Activated CD4-positive, alpha-beta T cell treated with anti-CD3 and anti-CD28 coated beads, Interleukin-2, amount 50 U/mL, for 16 hours (primary cell): Measurements from ENCODE around the gene NACC1.
"Not testable (repeated sequence)": the region's sequence is repeated elsewhere in the genome, so short reads cannot be mapped to it uniquely, and the experiment has no call there.

ENCODE experiments used
- DNase-seq: peaks from one replicate; pipeline ENCODE4 v3.0.0-alpha.2; 2020

The NACC1 gene

DNA sequence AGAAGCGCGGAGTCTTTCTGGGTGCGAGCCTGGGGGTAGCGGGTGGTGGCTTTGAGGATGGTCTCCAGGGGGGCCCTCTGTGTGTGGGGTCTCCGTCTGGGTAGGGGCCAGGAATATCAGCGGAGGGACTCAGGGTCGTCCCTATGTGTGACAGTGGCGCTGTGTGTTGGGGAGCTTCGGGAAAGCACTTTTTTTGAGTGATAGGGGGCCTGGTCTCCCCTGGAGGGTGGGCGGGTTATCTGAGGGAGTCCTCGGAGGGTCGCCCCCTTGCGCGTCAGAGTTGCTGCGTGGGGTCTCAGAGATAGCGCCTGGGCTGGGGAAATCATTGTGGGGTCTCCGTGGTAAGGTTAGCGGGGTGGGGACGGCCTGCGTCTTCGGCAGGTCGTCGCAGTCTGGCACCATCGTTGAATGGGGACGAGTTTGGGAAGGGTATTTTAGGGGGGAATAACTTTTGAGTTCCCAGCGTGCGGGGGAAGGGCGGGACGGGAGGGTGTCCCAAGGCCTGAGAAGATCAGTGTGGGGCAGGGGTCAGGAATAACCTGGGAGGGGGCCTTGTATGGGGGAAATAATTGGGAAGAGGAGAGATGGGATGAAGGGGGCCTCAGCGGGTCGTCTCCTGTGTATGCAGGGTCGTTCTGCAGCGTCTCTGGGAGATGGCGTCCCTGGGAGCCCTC lies 33.0 kb downstream of the NACC1 start:
- DNase-seq = peak; percentile 20

DNA sequence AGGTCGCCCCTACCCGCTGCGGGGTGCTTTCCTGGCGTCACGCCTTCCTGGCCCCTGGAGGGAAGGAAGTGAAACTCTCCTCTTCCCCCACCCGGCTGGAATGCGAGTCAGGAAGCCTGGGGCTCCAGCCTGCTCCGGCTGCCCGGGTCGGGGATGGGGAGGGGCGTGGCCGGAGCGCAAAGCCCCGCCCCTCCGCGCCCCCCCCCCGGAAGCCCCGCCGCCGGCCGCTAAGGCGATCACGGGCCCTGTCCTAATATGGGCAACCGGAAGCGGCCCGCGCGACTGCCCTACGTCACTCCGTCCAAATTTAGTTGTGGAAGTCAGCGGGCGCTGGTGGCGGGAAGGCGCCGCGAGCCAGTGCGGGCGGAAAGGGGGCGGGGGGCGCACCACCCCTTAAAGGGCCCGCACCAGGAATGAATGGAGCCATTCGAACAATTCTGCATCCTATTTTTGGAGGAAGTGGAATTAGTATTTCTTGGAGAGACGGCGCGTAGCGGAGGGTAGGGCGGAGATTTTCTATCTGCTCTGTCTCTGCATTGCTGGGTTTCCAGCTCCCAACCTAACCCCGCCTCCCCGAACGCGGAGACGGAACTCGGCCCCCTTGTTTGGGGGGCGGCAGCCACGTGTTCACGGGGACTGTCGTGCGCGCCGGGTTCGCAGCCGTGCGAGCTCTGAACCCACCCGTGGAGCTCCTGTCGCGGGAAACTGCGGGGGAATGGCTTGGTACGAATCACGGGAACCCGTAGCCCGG lies 33.7 kb downstream of the NACC1 start:
- peak; percentile 97 for DNase-seq

DNA sequence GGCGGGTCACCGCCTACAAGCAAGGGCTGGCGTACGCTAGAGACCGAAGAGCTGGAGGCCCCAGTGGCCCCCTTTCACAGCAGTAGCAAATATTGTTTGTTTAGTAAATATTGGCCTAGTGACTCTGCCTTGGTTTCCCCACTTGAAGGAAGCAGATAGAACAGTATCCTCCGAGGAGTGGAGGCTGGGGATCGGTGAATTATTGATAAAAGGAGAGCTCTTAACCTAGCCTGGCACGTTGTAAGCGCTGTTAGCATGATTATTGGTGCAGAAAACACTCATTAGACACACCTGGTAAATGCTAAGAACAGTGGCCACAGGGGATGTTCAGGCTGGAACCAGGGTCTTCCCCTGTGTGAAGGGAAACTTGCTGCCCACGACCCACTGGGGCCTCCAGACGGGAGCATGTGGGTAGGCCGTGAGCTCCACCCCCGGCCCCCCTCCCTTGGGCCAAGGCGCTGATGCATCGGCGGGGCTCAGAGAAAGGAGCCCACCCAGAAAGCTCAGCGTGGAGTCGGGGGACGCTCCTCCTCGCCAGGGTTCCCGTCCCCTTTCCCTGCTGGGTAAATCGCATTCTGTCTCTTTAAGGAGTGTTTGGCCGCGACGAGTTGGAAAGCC lies 34.4 kb downstream of the NACC1 start:
- no peak for DNase-seq

DNA sequence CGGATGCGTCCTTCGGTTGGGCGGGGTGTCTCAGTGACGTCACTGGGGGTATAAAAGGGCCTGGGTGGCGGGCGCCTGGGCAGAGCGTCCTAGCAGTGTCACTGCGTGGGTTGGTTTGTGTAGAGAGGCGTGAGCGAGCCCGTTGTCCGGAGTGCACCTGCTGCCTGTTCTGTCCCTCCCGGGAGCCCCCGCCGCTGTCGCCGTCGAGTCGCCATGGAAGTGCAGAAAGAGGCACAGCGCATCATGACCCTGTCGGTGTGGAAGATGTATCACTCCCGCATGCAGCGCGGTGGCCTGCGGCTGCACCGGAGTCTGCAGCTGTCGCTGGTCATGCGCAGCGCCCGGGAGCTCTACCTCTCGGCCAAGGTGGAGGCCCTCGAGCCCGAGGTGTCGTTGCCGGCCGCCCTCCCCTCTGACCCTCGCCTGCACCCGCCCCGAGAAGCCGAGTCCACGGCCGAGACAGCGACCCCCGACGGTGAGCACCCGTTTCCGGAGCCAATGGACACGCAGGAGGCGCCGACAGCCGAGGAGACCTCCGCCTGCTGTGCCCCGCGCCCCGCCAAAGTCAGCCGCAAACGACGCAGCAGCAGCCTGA lies 35.0 kb downstream of the NACC1 start:
- DNase-seq = peak; percentile 98

DNA sequence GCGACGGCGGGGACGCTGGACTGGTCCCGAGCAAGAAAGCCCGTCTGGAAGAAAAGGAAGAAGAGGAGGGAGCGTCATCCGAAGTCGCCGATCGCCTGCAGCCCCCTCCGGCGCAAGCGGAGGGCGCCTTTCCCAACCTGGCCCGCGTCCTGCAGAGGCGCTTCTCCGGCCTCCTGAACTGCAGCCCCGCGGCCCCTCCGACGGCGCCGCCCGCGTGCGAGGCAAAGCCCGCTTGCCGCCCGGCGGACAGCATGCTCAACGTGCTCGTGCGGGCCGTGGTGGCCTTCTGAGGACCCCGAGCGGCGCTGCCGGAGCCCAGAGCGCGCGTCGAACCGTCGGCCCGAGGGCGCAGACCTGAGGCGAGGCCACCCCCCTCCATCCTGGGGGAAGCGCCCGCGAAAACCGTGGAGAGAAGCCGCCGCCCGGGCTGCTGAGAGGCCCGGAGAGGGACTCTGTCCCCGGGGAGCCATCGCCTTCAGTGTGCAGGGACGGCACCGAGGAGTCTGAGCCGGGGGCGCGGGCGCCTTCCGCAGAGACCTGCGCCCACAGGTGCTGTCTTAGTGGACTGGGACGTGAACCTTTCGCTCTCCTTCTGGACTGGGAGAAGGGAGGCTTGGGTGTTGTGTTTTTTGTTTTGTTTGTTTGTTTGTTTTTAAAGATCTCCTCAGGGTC lies 35.6 kb downstream of the NACC1 start:
- DNase-seq = peak; percentile 45

DNA sequence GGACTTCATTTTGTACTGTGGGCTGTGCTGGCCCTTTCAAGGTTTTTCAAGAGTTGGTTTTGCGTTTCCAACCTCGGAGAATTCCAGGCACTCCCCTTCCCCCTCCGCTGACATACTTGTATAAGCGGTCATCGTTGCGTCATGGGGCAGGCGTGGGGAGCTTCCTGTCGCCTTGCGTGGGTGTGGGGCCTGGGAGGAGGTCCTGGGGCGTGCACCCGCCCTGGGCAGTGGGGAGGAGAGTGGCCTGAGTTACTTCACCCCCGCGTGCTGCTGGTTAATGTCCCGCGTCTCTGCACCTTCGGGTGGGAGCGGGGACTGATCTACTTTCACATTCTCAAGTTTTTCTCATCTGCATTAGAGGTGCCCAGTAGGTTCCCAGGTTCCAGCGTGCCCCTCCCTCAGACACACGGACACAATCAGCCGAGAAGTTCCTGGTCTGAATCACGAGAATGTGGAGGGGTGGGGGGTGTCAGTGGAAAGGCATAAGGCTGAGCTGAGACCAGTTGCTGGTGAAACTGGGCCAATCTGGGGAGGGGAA lies 36.2 kb downstream of the NACC1 start:
- peak; percentile 72 for DNase-seq

DNA sequence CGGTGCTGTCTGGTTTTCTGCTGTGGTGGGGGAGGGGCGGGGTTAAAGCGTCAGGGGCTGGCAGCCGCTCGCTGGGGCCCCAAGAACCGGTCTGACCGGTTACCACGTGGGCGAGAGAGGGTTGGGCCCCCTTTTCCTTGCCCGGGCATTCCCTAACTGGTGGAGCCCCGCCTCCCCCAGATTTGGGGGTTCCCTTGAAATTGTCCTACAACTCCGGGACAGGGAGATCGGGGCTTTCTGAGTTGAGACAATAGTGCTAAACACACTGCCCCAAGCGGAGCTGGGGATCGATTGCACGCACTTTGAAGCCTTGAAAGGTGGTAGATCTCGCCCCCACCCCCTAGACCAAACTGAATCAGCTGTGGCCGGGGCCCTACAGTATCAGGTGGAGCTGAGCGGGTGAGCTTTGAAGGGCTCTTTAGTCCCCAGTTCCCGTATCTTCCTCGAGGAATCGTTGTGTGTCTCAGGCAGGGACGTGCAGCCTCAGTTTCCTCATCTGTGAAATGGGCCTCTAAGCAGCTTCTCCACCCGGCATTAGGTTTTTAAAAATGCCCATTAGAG lies 36.9 kb downstream of the NACC1 start:
- peak; percentile 80 for DNase-seq

DNA sequence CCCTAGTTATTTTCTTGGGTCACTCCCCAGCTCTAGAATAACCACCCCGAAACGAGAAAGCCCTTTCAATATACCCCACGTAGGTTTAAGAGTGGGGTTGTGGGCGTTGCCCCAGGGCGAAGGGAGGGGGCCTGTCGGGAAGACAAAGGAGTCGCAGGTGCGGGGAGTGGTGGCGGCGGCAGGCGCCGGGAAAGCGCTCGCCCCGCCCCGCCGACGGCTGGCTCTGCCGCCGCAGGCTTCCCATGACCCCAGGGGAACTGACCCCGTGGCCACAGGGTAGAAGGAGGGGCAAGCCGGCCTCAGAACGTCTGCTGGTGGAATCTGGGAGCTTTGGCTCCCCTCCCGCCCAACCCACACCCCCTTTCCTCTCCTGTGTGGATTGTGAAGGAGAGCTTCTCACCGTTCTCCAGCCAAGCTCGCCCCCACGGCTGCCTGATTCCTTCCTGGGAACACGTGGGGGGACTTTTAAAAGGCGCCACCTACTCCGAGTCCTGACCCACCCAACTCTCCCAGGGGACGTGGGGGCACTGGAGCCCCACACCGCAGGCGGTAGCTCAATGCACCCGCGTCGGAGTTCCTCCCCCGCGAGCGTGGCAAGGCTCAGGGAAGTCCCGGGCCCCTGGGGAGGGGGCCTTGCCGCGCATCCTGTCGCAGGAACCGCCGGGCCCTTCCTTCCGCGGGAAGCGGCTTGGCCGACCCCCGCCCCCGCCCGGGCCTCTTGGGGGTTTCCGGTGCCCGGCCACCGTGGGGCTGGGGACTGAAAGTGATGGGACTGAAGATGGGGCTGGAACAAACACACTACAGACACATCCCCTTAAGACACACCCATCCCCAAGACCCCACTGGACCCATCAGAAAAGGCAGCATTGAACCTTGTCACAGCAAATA lies 37.7 kb downstream of the NACC1 start:
- peak; percentile 80 for DNase-seq

DNA sequence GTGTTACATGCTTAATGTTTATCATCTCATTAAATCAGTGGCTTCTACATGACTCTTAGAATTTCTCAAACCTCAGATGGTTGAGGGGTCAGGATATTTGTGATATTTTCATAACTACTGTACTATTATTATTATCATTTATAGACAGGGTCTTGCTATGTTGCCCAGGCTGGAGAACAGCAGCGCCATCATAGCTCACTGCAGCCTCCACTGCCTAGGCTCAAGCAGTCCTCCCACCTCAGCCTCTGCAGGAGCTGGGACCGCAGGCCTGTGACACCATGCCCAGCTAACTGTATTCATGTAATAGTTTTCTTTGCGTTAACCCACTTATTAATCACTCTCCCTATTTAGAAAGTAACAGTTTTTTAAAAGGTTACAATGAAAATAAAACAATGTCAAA lies 41.6 kb downstream of the NACC1 start:
- DNase-seq = no peak

DNA sequence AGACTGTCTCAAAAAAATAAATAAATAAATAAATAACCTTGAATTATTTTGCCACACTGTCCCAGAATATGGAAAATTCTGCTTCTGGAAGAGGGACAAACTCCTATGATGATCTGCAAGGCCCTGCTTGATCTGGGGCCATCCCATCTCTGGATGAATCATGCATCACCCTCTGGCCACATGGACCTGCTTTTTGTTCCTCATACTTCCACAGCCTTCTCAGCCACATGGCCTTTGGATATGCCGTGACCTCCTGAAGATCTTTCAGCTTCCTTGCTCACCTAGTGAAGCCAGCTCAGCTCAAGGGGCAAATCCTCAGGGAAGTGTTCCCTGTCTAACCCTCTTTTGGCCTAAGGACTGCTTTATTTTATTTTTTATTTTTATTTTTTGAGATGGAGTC lies 42.5 kb downstream of the NACC1 start:
- no peak for DNase-seq

DNA sequence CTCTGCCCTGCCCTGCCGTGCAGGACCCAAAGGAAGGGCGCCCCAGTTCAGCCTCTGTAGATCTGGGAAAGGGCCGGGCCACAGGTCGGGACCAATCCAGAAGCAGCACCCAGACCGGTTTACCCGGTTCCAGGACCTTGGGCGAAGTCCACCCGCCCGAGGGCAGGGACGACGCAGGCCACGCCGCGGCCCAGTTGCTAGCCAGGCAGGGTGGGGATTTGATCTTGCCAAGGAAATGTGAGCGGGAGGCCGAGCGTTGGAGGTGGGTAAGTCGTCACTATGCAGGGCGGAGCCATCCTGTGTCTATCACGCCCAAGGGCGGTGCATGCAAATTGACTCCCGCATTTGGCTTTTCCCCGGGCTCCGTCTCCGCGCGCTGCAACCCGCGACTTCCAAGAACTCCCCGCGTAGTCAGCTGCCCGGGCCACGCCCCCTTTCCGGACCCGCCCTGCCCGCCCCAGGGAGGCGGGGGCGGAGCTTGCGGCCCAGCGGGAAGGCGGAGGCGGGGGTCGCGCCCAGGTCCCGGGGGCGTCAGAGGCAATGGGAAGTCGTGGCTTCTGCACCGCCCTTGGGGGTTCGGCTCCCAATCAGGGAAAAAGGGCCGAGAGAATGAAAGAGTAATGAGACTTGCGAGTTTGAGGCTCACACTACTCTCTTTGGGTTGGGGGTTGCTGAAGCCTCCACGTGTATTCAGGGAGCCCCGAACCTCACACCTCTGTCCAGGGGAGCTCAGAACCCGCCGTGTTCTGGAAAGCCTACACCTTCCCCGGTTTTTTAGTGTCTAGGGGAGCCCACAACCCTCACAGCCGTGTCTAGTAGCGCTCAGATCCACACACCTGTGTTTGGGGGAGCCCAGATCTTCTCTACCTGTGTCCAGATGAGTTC lies 44.9 kb downstream of the NACC1 start:
- DNase-seq = peak; percentile 97

DNA sequence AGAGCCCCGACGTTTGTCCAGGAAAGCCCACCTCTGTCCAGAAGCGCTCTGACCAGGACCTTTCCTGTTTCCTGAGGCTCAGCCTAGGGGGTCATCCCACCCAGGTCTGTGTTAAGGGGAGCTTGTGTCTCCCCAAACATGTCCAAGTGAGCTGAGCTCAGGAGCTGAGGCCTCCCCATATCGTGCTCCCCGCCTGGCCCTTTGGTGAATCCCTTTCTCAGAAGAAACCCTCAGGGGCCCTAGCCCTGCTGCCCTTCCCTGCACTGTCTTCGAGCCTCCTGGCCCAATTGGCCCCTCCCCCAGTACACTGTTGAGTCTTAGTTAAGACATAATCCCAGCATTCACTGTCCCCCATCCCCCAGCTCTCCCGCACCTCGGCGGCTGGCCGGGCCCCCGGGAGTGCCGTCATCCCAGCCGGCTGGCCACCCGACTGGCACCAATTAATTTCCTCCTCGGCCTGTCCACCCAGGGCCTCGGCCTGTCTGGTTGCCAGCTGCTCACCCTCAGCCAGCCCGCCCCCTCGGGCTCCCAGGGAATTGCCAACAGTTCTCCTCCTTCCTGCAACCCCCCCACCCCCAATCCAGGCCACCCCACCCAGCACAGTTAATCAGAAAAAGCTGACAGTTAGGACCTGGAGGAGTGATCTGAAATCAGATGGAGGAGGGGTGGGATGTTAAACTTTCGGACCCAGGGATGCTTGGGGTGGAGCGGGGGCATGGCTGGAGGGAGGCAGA lies 45.7 kb downstream of the NACC1 start:
- peak; percentile 58 for DNase-seq

DNA sequence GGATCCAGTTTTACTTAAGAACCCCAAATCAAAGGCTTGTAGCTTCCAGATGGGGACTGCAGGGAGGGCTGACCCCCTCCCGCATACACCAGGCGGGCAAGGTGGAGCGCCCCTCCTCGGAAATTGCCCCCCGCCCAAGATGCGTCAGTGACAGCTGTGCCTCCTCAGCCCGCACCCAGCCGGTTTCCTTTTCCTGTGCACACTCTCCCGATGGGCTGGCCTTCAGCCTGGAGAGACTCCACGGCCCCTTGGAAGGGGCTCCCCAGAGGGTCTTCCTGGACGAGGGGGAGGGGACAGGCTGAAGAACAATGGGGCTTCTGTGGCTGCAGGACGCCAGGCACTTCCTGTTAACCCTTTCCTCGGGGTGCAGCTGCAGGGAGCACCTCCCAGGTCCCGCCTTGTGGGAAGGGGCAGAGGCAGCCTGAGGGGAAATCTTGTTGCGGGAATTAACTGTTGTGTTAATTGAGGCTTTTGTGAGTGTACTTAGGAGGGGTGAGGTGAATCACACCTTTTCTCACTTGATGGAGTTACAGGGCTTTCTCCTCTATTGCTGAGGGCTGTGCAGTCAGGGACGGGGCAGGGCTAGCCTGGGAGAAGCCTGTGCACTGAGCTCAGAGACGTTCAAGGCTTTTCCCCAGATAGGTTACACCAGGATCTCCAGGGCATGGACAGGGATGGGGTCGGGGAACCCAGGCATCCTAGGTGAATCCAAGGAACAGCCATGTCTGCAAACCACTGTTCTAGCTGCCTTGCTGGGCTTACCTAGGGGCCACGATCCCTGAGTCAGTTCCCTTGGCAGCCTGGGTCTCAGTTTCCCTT lies 46.5 kb downstream of the NACC1 start:
- DNase-seq = peak; percentile 50

DNA sequence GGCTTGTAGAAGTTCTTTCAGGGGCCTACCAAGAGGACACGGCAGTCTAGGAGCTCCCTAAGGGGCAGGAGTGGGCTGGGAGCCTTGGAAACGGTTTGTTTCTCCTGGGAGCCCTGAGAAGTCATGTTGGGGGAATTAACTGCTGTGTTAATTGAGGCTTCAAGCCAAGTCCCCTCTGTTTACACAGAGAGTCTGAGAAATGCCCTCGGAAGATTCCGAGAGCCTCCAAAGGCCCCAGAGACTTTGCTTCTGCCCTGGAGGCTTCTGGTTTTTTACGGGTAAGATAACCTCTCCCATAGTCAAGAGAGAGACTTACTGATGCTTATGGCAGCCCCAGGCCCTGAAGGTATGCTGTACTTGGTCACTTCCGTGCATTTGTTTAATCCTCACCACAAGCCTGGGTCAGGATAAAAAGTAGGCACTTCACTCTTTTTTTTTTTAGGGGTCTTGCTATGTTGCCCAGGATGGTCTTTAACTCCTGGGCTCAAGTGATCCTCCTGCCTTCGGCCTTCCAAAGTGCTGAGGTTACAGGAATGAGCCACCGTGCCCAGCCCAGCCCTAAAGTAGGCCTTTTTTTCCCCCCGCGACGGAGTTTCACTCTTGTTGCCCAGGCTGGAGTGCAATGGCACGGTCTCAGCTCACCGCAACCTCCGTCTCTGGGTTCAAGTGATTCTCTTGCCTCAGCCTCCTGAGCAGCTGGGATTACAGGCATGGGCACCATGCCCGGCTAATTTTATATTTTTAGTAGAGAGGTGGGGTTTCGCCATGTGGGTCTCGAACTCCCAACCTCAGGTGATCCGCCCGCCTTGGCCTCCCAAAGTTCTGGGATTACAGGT lies 47.3 kb downstream of the NACC1 start:
- DNase-seq = no peak

DNA sequence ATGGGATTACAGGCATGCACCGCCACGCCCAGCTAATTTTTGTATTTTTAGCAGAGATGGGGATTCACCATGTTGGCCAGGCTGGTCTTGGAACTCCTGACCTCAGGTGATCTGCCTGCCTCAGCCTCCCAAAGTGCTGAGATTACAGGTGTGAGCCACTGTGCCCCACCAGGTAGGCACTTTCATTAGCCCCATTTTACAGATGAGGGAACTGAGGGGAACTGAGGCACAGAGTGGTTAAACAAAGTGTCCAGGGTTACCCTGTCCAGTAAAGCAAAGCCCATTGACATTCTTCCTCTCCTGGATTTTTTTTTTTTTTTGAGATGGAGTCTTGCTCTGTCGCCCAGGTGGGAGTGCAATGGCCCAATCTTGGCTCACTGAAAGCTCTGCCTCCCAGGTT lies 48.1 kb downstream of the NACC1 start:
- not testable (repeated sequence) for DNase-seq

DNA sequence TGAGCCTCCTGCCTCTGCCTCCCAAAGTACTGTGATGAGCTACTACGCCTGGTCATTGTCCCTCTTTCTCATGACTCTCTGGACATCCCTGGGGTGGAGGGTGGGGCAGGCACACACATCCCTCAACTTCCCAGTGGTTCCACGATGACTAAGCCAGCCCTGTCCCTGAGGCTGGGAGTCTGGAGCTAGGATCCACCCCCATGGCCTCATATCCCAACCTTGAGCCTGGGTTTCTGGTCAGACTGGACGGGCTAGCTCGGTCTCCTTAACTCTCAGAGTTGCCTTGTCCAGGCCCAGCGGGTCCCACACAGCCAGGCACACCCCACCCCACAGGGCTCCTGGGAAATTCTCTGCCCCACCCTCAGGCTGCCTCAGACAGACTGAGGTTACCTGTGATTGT lies 51.7 kb downstream of the NACC1 start:
- no peak for DNase-seq

DNA sequence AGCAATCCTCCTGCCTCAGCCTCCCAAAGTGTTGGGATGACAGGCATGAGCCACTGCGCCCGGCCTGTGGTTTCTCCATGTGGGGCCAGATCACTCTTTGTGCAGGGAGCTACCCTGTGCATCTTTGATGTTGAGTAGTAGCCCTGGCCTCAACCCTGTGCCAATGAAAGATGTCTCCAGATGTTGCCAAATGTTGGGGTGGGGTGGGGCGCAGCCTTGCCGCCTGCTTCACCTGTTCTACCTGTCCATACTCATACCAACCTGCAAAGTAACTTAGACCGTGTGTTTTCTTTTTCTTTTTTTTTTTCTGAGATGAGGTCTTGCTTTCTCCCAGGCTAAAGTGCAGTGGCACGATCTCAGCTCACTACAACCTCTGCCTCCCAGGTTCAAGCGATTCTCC lies 53.1 kb downstream of the NACC1 start:
- DNase-seq = no peak
